GM12874 (cell line): ENCODE measurements around the gene ADIG.

ENCODE experiments used
- TF ChIP-seq, protein P1 (sequence below): IDR thresholded peaks from 2 replicates; pipeline ENCODE4 v1.5.1; 2011; ENCODE audit warnings: low read depth, mild to moderate bottlenecking, control low read depth, low read length, moderate library complexity; ENCODE audit not compliant: insufficient read depth

Gene ADIG

DNA sequence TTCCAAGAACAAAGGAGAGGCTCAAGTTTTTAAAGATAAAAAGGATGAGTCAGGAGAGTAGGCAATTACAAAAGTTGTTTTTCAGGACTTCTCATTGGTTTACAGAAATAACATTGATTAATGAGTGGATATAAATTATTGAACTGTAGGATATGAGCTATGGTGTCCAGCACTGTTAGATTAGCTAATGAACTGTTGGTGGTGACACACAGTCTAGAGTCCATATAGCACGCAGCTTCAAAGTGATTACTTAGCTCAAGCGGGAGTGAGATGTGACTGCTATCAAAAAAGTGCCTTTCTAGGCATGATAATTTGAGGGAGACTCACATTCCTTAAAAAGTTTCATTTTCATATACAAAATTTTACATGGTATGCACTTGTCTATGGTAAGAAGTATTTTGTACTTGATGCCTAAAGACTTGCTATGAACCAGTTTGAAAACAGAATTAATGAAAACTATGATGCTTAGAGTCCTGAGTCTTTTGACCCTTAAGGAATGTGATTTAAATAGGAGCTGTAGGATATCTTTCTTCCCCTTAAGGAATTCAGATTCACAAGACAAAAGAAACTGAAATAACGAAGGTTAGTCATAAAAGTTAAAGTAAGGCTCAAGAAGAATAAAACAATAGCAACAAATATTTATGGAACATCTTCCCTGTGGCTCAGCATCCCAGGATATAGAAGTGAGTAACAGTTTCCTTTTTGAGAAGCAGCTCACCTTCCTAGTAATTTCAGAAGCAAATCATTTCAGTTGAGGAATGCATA is 22.2 kb upstream of the ADIG start:
- TF ChIP-seq, protein P1, sequence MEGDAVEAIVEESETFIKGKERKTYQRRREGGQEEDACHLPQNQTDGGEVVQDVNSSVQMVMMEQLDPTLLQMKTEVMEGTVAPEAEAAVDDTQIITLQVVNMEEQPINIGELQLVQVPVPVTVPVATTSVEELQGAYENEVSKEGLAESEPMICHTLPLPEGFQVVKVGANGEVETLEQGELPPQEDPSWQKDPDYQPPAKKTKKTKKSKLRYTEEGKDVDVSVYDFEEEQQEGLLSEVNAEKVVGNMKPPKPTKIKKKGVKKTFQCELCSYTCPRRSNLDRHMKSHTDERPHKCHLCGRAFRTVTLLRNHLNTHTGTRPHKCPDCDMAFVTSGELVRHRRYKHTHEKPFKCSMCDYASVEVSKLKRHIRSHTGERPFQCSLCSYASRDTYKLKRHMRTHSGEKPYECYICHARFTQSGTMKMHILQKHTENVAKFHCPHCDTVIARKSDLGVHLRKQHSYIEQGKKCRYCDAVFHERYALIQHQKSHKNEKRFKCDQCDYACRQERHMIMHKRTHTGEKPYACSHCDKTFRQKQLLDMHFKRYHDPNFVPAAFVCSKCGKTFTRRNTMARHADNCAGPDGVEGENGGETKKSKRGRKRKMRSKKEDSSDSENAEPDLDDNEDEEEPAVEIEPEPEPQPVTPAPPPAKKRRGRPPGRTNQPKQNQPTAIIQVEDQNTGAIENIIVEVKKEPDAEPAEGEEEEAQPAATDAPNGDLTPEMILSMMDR, result no peak

DNA sequence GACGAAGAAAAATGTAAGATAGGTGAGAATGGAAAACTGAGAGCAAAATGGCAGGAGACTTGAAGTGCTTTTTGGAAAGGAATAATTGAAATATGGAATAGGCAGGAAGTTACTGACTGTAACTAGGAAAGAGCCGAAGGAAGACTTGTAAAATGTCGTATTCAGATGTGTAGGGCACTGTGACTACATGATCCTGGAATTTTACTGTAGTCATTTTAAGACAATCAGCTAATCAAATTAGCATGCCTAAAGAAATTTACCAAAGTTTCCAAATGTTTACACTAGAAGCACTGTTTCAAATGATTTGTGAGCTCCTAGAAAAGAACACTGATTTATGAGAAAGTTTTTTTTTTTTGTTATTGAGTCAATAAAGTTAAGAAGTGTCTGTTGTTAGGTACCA is 21.2 kb upstream of the ADIG start:
- TF ChIP-seq, protein P1, result no peak

DNA sequence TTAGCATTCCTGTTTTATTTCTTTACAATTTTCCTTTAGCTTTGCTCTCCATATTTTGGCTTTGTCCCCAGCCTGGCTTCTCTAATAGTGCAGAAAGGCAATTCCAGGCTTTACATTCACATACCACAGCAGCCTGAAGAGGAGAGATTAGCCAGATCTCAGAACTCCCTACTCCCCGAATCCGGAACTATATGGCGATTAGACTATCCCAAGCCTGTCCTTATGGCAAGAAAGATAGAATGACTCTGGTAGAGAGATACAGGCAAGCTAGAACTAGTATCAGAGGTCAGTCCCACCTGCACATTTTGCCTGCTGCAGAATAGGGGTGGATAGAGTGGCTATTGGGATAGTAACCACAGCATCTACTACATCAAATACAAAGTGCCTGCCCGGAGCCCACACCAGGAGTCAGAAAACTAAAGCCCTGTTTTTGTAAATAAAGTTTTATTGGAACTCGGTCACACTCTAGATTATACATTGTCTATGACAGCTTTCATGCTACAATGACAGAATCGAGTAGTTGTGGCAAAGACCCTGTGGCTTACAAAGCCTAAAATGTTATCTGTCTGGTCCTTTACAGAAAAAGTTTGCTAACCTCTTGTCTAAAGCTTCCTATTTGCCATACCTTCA is 17.1 kb upstream of the ADIG start:
- TF ChIP-seq, protein P1, result no peak

DNA sequence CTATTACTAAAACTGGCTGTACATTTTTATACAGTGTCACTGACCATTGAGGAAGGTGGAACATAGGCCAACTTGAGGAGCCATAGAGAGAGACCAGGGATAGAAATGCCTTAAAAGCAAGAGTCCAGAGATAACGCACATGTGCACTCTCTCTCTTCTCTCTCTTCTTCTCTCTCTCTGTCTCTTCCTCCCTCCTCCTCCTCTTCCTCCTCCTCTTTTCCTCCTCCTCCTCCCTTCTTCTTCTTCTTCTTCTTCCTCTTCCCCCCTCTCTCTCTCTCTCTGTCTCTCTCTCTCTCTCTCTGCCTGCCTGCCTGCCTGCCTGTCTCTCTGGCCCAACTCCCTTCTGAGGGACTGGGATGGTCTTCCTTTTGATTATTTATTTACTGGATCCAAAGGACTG is 16.3 kb upstream of the ADIG start:
- TF ChIP-seq, protein P1, result no peak

DNA sequence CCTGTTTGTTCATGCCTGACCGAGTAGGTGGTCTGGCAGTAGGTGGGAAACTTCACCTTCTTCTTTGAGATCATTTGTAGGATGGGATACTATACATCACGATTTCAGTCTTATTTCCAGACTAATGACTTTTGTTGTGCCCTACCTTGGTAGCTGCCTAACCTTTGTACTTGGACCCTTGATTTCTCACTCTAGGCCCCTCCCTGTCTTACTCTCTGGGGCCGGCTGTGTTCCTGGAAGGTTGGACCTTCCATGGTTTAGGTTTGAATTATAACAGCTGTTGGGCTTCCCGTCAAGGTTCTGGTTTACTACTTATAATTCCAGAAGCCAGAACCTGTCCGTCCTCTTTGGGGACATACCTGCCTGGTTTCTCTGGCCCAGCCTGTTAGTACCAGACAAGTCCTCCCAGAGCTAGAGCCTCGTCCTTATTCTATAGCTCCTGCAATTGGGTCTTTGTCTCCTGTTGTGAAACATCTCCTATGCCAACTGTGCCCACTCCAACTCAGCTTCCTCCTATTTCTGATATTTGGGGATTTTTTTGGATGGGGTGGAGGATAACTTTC is 14.9 kb upstream of the ADIG start:
- TF ChIP-seq, protein P1, result no peak

DNA sequence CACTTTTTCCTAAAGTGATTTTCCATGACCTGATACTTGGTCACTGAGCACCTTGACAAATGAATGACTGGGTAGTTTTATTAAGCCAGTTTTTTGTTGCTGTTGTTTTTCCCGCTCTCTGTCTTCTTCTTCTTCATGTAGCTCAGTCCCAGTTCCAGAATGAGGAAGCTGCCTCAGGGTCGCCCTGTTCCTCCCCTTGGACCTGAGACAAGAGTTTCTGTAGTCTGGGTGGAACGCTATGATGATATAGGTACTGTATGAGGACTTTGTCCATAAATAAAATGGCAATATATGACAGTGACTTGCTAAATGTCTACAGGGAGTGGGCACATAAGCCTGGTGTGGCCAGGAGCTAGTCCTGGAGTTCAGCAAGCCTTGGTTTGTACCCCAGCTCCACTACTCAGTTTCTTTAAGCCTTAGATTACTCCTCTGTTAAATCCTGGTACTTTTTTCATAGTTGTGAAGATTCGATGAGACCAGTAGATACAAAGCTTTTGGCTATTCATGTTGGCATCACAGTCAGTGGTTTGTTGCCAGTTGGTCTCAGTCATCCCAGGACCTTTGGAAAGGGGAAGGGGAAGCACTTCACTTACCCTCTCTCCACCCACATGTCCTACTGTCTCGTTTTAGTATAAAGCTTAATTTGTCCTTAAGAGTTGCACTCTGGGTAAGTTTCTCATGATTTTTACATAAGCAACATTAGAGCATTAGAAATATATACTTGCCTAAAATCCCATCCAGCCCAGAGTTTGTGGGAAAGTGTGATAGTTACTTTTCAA is 11.1 kb upstream of the ADIG start:
- TF ChIP-seq, protein P1, result no peak

DNA sequence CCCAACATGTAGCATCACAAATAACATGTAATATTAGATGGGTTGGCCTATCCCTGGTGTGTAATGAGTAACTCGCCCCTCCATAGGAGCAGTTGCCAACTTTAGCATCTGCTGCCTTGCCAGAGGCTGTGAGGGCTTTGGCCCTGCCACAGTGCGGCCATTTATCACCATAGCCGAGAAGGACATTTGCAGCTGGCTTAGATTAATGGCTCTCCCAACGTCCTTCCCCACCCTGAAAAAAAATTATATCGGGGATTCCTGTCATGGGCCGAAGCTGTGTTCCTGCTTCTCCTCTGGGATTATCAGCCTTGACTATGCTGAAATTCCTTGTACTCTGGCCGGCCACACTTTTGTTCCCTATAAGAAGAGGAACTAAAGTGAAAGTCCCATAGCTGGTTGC is 7.6 kb upstream of the ADIG start:
- TF ChIP-seq, protein P1, result no peak
